HG02623 (cell line): Measurements from ENCODE around the gene TXNDC8.

Source experiments
- ATAC-seq: cut with Tn5 transposase; IDR thresholded peaks from one replicate; pipeline ENCODE4 v1.9.1; 2021; ENCODE audit warnings: moderate library complexity; ENCODE audit not compliant: unreplicated experiment

Gene TXNDC8

GRCh38 chr9:110282018-110282738 is 55.5 kb downstream of the TXNDC8 start:
- ATAC-seq = no peak

- ATAC-seq = no peak
Observed at GRCh38 chr9:110278080-110278707, 59.5 kb downstream of the TXNDC8 start.

- no peak for ATAC-seq
Observed at GRCh38 chr9:110276781-110277180, 60.9 kb downstream of the TXNDC8 start.

GRCh38 chr9:110270211-110270995 is 67.3 kb downstream of the TXNDC8 start:
- ATAC-seq = no peak

GRCh38 chr9:110266795-110267194 is 70.9 kb downstream of the TXNDC8 start:
- ATAC-seq = no peak

- no peak for ATAC-seq
Observed at GRCh38 chr9:110261632-110262031, 76.0 kb downstream of the TXNDC8 start.

GRCh38 chr9:110260911-110261310 is 76.8 kb downstream of the TXNDC8 start:
- ATAC-seq = no peak

- ATAC-seq = no peak
Observed at GRCh38 chr9:110259566-110259965, 78.1 kb downstream of the TXNDC8 start.

- ATAC-seq = no peak
Observed at GRCh38 chr9:110258690-110259091, 79.0 kb downstream of the TXNDC8 start.

GRCh38 chr9:110257956-110258355 is 79.7 kb downstream of the TXNDC8 start:
- ATAC-seq = no peak

- peak; percentile 1 for ATAC-seq
Observed at GRCh38 chr9:110257097-110257841, 80.4 kb downstream of the TXNDC8 start.

- peak; percentile 63 for ATAC-seq
Observed at GRCh38 chr9:110256380-110257096, 81.1 kb downstream of the TXNDC8 start, which contains the start of gene TXN. TXN (minus strand) TSS chr9:110256507; CDS start chr9:110256435, 72 bp downstream.

GRCh38 chr9:110255463-110256379 is 81.9 kb downstream of the TXNDC8 start:
- peak; percentile 11 for ATAC-seq

- no peak for ATAC-seq
Observed at GRCh38 chr9:110255034-110255462, 82.6 kb downstream of the TXNDC8 start.

- no peak for ATAC-seq
Observed at GRCh38 chr9:110254500-110254899, 83.2 kb downstream of the TXNDC8 start.
